ENCODE data around the gene LBP. TPM values are rescaled to one million over a fixed set of nuclear protein-coding genes. Genes with fewer than 3 reads are reported as not detected.

The LBP gene
- total RNA-seq, 1 experiment from 2014 or later = not detected

DNA sequence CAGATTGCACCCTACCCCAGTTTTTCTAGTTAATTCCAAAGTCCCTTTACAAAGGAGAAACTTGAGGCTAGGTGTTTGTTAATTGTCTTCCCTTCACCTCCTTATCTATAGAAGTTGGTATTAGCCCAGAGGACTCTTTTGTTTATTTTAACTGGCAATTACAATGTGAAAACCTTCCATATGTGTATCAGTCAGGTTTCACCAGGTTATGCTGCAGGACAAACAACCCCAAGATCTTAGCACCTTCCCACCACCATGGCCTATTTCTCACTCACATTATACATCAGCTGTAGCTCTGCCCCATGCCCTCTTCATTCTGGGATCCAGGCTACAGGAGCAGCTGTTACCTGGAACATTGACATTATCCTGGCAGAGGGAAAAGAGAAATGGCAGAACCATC lies 57.7 kb downstream of the LBP start:
- ChIA-PET CTCF (no interaction called here), POLR2A (ENCODE audit: low non-redundant PET) (no interaction called here)
- TF ChIP-seq EZH2 (IDR thresholded peaks at IDR 0.05; ENCODE audit: borderline replicate concordance, low read depth, low read length, poor library complexity, severe bottlenecking) (no peak), CTCF (conservative IDR thresholded peaks at IDR 0.05; ENCODE audit: low read depth, low read length) (no peak)
- Histone ChIP-seq H3K4me1 (ENCODE audit: insufficient read depth, low read length, poor library complexity, severe bottlenecking) (peaks cover 4% of the 10 kb centered on the region), H3K27me3 (replicated peaks; ENCODE audit: insufficient read depth, low read depth, low read length, poor library complexity) (no peaks in the 10 kb centered on the region), H3K9me3 (ENCODE audit: low read depth, low read length, poor library complexity, severe bottlenecking) (no peaks in the 10 kb centered on the region), H3K36me3 (ENCODE audit: insufficient read depth, low read length, poor library complexity, severe bottlenecking) (no peaks in the 10 kb centered on the region), H3K4me3 (ENCODE audit: low read depth, low read length, poor library complexity, severe bottlenecking) (no peak overlapping the region), H3K27ac (ENCODE audit: low read depth, low read length, poor library complexity, severe bottlenecking) (no peak overlapping the region)
- intact Hi-C loops (cut with micrococcal nuclease; ENCODE audit: unreplicated experiment) = loop anchor here (10.0 kb wide), 1 partner anchor 839 kb away; no protein-coding TSS in a partner anchor
- no peak for DNase-seq (ENCODE audit: low spot score)
- no TSS peak for BruUV-seq (replicated peaks)

DNA sequence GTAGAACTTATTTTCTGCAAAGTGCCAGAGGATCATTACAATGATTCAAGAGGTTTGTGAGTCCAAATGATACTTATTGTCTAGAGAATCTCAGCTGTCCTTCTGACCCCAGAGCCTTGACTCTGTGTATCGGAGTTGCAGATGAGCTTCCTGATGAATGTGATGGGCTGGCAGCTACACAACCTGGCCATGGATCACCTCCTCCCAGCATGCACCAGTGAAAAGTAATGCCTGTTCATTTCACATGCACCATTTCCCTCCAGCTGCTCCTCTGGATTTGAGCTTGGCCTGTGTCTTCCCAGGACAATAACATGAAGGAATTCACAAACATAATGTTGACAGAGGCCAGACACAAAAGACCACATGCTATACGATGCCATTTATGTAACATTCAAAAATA lies 58.9 kb downstream of the LBP start:
- CTCF ChIA-PET = no interaction called here
- Histone ChIP-seq H3K4me1 (ENCODE audit: insufficient read depth, low read length, poor library complexity, severe bottlenecking) (peaks cover 4% of the 10 kb centered on the region), H3K9me3 (ENCODE audit: low read depth, low read length, poor library complexity, severe bottlenecking) (no peaks in the 10 kb centered on the region), H3K27ac (ENCODE audit: low read depth, low read length, poor library complexity, severe bottlenecking) (no peak overlapping the region), H3K36me3 (ENCODE audit: insufficient read depth, low read length, poor library complexity, severe bottlenecking) (no peaks in the 10 kb centered on the region), H3K27me3 (replicated peaks; ENCODE audit: insufficient read depth, low read depth, low read length, poor library complexity) (no peaks in the 10 kb centered on the region), H3K4me3 (ENCODE audit: low read depth, low read length, poor library complexity, severe bottlenecking) (no peak overlapping the region)
- POLR2A ChIA-PET (ENCODE audit: low non-redundant PET) = no interaction called here
- no peak for TF ChIP-seq CTCF (conservative IDR thresholded peaks at IDR 0.05; ENCODE audit: low read depth, low read length)
- TF ChIP-seq EZH2 (IDR thresholded peaks at IDR 0.05; ENCODE audit: borderline replicate concordance, low read depth, low read length, poor library complexity, severe bottlenecking) = no peak
- DNase-seq (ENCODE audit: low spot score) = peak; percentile 20
- intact Hi-C loops (cut with micrococcal nuclease; ENCODE audit: unreplicated experiment) = loop anchor here (10.0 kb wide), 1 partner anchor 840 kb away; no protein-coding TSS in a partner anchor
- no TSS peak for BruUV-seq (replicated peaks)

GRCh38 chr20:38406476-38406875 lies 60.2 kb downstream of the LBP start:
- CTCF ChIA-PET = no interaction called here
- no peaks in the 10 kb centered on the region for H3K9me3 ChIP-seq (ENCODE audit: low read depth, low read length, poor library complexity, severe bottlenecking)
- TF ChIP-seq CTCF (conservative IDR thresholded peaks at IDR 0.05; ENCODE audit: low read depth, low read length) (no peak), EZH2 (IDR thresholded peaks at IDR 0.05; ENCODE audit: borderline replicate concordance, low read depth, low read length, poor library complexity, severe bottlenecking) (no peak)
- no peaks in the 10 kb centered on the region for H3K27me3 ChIP-seq (replicated peaks; ENCODE audit: insufficient read depth, low read depth, low read length, poor library complexity)
- H3K4me3 ChIP-seq (ENCODE audit: low read depth, low read length, poor library complexity, severe bottlenecking) = no peak overlapping the region
- no peaks in the 10 kb centered on the region for H3K36me3 ChIP-seq (ENCODE audit: insufficient read depth, low read length, poor library complexity, severe bottlenecking)
- H3K27ac ChIP-seq (ENCODE audit: low read depth, low read length, poor library complexity, severe bottlenecking) = no peak overlapping the region
- BruUV-seq (replicated peaks) = no TSS peak
- intact Hi-C loops (cut with micrococcal nuclease; ENCODE audit: unreplicated experiment) = loop anchor here (10.0 kb wide), 1 partner anchor 842 kb away; no protein-coding TSS in a partner anchor
- POLR2A ChIA-PET (ENCODE audit: low non-redundant PET) = no interaction called here
- no peak for DNase-seq (ENCODE audit: low spot score)
- H3K4me1 ChIP-seq (ENCODE audit: insufficient read depth, low read length, poor library complexity, severe bottlenecking) = peaks cover 4% of the 10 kb centered on the region

Data from A673 (cell line).